ENCODE data around the gene LRP1B. TPM values are rescaled to one million over a fixed set of nuclear protein-coding genes. Genes with fewer than 3 reads are reported as not detected.

Gene LRP1B
- total RNA-seq, 1 donor from 2014 or later, result not detected

DNA sequence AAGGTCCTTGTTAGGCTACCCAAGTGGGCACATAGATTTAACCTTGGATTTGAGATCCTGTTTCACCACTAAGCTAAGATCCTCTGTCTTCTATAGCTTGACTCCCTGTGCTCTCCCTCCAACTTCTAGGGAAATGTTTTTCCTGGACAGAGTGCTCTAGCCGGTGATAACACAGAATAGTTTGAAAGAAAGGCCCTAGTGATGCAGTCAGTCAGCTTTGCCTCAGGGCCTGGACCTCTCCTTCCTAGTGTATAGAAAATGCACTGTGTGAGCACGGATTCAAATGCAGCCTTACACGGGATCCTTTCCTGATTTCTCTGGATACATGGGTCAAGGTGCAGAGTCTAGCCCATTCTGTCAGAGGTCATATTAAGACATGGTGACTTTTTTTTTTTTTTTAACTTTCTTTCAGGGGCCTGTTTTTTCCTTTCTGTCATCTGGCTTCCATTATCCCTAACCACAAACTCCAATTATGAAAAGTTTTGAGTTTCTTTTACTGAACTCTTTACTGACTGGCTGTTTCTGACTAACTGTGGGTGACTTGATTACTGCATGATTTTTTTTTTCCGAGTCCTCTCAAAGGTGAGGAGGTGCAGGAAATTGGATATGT, 122.6 kb downstream of the LRP1B start:
- ATAC-seq (no peak), DNase-seq (ENCODE audit: missing footprints) (no peak)
- intact Hi-C loops (cut with DNase I), result no loop called here

DNA sequence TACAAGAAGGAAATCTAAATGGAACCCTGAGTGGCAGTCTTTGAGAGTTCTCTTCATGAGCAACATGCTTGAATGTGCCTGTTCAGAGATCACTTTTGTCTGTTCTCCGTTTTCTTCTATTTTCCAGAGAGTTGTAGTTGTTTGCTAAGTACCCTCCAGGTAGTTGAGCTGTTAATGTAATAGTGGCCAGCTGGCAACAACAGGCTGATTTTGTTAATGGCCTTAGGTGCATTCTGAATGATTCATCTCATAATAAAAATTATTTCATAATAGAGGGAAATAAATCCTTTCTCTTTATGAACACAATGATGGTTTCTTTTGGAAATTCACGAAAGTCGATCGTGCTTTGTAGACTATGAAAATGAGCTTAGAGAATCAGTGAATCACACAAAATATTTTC, 136.8 kb downstream of the LRP1B start:
- intact Hi-C loops (cut with DNase I), result no loop called here
- DNase-seq (ENCODE audit: missing footprints), result no peak
- no peak for ATAC-seq

DNA sequence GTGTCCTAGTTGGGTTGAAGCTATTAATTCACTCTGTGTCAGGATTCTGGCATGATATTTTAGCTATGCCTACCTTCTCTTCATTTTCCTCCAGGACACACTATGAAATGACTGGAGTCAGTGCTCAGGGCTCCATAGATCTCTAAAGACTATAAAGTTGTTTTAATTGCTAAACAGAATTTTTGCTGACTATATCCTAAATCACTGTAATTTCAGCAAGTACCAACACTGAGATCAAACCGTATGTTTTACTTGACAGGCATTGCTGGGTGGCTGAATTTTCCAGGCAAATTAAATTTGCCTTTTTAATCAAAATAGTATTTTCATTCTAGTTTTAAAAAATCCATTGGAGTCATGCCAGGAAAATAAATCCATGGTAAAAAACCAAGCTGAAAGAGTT, 138.1 kb downstream of the LRP1B start:
- no peak for ATAC-seq

DNA sequence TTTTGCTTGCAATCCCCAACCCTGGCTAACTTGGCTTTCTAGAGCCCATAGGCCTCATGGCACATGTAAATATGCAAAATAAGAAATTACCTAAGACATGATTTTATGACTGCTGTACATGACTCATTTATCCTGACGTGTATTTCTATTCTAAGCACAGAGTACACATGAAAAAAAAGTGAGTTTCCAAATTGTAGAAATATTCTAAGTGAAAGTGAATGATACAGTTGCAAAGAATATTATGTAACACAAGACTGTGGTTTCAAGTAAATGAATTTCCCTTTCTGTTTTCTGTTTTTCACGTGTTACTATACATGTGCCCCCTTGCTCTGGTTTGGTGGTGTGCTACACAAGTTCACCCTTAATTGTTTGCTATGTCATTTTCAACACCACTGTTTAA, 162.4 kb downstream of the LRP1B start:
- no peak for DNase-seq (ENCODE audit: missing footprints)
- ATAC-seq, result no peak
- intact Hi-C loops (cut with DNase I), result no loop called here

More for the DNA sequence above, 138.1 kb downstream of the LRP1B start:
- intact Hi-C loops (cut with DNase I), result no loop called here
- no peak for DNase-seq (ENCODE audit: missing footprints)

DNA sequence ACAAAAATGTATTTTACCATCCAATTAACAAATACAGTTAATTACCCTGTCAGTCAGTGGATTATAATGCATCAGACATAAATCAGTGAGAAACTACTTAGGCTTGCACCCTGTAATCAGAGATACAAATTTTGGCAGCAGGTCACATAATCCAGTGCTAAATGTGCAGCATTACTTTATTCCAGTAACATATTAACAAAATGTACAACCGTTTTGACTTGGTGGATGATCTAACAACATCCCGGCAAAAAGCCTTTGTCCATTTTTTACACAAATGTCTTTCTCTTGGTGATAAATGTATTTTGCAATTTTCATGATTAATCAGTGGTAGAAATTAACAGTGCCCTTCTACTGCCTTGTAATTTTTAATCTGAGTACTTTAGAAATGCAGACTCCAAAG, 162.8 kb downstream of the LRP1B start:
- ATAC-seq, result no peak
- intact Hi-C loops (cut with DNase I), result no loop called here

DNA sequence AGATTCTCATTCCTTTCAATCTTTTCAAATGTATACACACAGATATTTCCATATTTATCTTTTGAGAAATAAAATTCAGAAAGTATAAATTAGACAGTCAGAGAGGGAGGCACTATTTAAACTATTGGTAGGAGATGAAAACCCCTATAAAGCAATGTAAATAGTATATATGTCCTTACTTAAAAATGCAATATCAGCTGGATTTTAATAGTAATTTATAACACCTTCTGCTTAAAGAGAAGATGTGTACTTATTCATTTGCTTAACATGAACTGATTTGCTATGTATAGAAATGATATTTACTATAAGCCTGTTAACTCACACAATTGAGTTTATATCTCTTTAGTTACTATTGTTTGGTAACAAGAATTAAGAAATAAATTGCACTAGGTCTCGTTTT, 163.3 kb downstream of the LRP1B start:
- DNase-seq (ENCODE audit: missing footprints) (no peak), ATAC-seq (no peak)
- intact Hi-C loops (cut with DNase I), result no loop called here

More for the DNA sequence above, 162.8 kb downstream of the LRP1B start:
- no peak for DNase-seq (ENCODE audit: missing footprints)

DNA sequence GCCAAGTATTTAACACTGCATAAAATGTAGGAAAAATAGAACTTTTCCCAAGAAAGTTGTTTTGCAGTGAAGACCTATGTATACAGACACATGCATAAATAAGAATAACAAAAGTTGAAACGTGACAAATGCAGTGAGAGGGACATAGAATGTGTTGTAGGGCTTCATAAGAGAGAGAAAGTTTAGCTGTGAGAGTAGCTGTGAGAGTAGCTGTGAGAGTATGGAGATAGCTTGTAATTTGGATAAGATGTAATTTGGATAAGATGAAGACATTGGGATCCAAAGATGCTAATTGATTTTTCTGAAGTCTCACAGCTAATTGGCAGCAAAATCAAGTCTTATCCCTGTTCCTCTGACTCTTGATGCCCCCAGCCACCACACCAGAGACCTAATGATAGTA, 170.9 kb downstream of the LRP1B start:
- intact Hi-C loops (cut with DNase I), result no loop called here
- ATAC-seq, result no peak

DNA sequence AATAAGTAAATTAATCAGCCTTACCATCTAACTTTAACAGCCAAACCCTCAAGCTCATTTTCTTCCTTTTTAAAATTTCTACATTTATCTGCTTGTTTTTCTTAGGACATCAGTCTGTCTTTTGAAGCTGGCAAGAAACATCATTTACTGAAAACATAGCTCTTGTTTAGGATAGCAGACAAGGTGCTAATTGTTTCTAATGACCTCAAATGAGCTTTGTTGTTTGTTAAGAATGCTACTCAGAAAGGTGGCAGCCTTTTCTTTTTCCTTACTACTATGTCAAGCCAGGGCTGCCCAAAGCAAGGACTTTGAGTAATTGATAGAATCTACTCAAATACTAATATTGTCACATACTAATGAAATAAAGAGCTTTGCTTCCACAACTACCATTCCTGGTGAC, 171.8 kb downstream of the LRP1B start:
- no peak for ATAC-seq
- intact Hi-C loops (cut with DNase I), result no loop called here
- DNase-seq (ENCODE audit: missing footprints), result no peak

More for the DNA sequence above, 170.9 kb downstream of the LRP1B start:
- no peak for DNase-seq (ENCODE audit: missing footprints)

DNA sequence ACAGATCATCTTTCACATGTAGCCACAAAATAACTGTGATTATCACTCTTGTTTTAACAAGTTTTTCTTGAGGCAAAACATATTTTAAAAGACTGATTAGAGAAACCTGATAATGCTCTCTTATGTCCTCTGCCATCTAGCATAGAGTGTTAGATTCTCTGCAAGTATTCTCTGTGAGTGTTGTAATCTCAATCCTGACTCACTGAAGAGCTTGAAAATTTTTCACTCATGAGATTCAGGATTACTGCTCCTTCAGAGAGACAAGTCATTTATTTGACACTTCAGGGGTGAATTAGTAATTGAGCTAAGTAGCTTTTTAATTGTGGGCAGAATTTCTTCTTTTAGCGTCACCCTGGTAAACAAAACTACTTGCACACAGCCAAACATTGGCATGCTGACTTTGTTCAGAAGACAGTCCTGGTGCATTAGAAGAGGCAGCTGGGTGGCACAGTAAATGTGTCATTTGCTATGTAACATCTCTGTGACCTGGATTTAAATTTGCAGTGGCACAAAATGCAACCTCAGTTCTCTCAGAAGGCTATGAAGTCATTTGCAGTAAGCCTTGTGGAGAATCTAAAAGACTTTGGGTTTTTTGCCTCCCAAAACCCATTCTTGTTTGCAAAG, 172.9 kb downstream of the LRP1B start:
- no peak for ATAC-seq
- intact Hi-C loops (cut with DNase I), result no loop called here
- no peak for DNase-seq (ENCODE audit: missing footprints)

DNA sequence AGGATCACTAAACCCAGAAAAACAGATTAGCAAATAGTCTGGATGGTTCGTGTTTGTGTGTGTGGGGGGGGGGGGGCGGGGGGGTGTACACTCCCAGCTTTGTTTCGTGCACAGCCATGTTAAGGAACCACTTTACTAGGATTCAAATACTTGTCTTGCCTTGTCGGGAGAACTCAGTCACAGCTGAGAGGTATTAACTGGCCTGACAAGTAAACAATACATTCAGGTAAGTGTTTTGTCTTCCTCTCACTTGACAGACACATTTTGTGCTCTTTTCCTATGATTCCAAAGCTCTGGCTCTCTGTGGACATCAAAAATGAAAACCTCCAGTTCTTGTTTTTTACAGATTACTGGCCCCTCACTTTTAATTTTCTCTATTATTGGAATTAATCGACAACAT, 173.5 kb downstream of the LRP1B start:
- intact Hi-C loops (cut with DNase I), result no loop called here
- ATAC-seq (no peak), DNase-seq (ENCODE audit: missing footprints) (no peak)

DNA sequence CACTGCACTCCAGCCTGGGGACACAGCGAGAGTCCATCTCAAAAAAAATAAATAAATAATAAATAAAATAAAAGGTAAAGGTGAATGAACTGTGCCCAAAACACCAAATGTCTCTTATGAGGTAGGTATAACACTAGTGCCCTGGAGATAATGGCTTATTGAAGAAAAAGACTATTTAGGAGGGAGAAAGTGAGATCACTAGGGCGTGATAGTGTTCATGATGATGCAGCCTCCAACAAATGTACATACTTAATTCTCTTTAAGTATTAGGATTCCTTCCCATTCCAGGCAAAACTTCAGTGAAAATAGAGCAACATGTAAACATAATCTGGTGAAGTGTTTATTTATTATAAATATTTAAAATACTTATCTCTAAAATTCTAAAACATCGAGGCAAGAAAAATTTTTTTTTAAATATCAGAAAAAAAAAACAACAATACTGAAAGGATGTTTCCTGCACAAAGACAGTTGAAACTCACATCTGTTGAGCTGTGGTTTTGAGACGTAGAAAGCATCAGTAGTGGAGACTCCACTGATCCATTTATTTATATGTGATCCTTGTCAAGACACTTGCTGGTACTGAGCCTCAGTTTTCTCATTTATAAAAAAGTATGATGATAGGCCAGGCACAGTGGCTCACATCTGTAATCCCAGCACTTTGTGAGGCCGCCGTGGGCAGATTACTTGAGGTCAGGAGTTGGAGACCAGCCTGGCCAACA, 183.3 kb downstream of the LRP1B start:
- DNase-seq (ENCODE audit: missing footprints) (no peak), ATAC-seq (no peak)
- intact Hi-C loops (cut with DNase I), result no loop called here

DNA sequence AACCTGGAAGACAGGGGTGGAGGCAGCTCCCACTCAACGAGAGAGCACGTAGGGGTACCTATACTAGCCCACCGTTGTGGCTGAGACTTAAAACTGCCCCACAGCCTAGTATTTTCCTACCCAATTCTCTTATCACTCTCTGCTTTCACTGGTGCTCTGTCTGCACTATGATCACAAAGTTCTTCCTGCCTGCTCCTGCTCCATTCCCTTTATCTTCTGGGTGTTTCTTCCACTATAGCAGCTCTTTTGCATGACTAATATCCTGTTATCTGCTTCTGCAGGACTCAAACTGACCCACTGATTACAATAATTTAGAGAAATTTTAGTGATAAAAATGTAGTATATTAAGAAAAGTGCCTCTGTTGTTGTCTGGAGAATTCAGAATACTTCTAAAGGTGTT, 184.8 kb downstream of the LRP1B start:
- ATAC-seq, result no peak
- DNase-seq (ENCODE audit: missing footprints), result no peak
- intact Hi-C loops (cut with DNase I), result no loop called here

DNA sequence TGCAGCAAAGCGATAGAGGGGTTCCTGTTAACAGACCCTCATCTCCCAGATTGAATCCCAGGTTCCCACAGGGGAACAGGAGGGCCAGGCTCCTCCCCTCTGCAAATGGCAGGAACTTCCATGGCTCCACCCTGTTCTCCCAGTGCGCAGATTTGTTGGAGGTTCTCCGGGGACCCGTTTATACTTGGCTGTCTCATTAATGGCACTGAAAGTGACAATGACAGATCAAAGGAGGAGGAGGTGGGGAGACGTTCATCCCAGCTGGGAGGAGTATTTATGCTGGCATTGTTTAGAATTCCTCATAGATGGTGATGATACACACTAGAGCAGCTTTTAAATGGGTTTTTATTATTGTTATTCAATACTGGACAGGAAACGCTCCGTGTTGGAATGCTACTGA, 186.9 kb downstream of the LRP1B start:
- DNase-seq (ENCODE audit: missing footprints) (no peak), ATAC-seq (no peak)
- intact Hi-C loops (cut with DNase I), result no loop called here

DNA sequence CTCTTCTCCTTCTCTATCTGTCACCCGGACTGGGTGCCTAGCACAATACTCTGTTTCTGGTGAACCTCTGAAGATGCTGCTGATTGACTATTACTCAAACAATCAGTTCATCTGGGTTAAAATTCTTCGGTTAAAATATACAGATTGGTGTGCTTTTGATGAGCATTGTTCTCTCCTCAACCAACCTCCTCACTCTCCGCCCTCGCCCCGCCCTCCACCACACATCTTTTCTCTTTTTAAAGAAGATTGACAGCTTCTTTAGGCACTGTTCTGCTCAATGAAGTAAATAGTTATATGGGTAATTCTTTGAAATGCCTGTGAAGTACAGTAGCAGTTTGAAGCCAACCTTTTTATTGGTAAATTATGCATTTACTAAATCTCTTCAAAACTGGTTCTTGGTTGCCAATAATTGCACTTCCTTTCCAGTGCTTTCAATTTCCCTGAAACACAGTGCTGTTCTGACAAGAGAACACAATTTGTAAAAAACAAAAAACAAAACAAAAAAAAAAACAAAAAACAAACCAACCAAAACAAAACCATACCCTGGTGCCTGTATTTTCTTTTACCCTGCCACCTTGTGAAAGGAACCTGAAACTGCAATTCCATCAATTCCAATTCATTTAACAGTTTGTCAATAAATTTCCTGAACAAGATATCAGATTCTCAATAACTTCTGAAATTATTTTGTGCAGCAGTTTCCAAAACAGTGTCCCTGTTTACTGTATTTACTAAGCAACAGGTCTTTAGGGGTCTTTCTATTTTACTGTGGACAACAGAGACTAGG, 188.6 kb downstream of the LRP1B start:
- intact Hi-C loops (cut with DNase I), result no loop called here
- ATAC-seq, result no peak
- no peak for DNase-seq (ENCODE audit: missing footprints)

DNA sequence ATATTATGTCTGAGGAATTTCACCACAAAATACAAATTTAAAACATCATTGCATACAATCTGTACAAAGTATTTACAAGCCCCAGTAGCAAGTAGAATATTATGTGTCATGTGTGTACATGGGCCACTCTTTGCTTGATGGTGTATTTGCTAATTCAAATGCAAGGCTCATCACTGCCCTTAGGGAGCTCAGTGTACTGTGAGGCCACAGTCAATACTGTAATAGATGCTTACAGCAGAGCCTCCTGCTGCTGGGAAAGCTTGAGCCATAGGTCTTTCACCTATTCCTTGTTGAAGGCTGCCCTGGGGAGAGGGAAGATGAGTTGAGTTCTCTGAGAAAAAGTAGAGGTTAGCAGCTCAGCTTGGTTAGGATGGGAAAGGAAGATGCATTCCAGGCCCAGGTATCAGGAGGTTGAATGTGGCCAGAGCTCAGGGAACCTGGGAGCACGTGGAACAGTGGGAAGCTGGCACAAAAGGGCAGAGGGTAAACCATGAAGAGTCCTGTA, 189.6 kb downstream of the LRP1B start:
- DNase-seq (ENCODE audit: missing footprints) (no peak), ATAC-seq (no peak)
- intact Hi-C loops (cut with DNase I), result no loop called here

DNA sequence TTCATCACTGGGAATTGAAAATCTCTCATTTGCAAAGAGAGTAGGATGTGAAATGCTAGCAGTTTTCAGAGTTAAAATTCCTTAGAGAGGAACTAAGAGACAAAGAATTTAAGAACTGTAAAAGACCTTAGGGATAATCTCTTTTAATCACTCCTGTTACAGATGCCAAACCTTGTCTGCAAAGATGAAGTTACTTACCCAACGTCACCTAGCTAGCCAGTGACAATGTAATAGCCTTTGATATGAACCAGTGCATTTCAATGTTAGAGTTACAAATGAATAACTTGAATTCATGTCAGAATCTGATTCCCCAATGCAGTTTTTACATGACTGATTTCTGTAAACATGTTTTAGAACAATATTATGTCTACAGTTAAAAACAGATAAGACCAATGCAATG, 190.1 kb downstream of the LRP1B start:
- DNase-seq (ENCODE audit: missing footprints) (no peak), ATAC-seq (no peak)
- intact Hi-C loops (cut with DNase I), result no loop called here

DNA sequence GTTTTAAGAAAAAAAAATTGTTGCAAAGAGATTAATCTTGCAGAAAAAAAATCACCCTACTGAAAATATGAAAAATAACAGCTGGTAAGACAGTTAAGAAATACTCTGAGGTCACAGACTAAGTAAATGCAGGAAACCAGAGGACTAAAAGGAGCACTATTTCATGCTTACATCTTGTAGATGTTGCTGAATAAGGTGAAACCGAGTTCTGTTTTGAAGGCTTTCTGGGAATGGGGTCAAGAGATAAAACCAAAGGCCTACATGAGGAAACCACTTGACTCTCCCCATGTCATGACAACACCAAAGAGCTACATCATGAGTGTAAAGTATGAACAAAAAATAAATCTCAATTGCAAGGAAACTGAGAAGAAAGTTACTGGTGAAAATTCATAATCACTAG, 197.6 kb downstream of the LRP1B start:
- DNase-seq (ENCODE audit: missing footprints) (no peak), ATAC-seq (no peak)
- intact Hi-C loops (cut with DNase I), result no loop called here

DNA sequence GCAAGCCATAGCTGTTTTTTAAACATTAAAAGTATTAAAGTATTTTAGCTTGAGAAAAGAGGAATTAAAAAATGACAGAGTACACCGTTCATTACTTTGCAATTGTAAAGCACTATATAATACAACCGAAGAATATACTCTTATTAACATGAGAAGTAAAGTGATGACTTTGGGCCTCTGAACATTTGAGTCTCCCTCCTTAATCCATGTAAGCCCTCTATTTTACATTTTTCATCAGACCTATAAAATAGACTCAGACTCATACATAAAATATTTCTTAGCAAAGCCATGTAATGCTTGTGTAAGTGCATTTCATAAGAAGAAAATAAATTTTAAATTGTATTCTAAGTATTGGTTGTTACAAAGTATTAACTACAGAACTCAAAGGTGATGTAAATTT, 198.6 kb downstream of the LRP1B start:
- intact Hi-C loops (cut with DNase I), result no loop called here
- ATAC-seq, result no peak
- DNase-seq (ENCODE audit: missing footprints), result no peak

DNA sequence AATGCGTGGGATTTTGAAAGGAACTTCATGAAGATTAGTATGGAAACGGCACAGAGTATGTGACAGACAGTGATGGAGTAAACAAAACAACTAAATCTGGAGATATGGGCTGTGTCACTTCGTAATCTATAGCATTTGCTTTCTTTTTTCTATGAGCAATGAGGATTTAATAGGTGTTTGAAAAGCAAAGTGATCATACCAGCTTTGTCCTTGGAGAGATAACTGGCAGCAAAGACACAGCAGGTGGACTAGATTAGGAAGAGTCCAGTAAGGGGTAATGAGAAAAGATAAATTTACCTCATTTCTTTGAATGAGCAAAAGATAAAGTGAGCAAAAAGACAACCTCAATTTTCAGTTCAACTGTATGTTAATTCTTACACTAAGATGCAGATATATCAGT, 199.0 kb downstream of the LRP1B start:
- no peak for ATAC-seq
- DNase-seq (ENCODE audit: missing footprints), result no peak
- intact Hi-C loops (cut with DNase I), result no loop called here

DNA sequence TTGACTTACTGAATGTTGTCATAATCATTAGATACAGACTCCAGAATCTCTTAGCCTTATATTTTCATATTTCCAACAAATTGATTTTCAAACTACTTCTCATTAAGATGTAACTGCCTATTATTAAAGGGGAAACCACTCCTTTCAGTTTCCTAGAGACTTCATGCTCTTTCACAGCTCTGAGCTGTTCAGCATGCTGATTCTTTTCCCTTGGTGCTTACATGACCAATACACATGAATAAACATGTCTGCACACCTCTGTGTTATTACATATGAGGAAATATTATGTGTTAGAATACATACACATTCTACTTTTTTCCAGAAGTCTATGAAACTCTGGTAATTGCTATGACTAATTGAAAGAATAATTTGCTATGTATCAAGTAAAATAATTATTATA, 200.0 kb downstream of the LRP1B start:
- intact Hi-C loops (cut with DNase I), result no loop called here
- ATAC-seq, result no peak
- DNase-seq (ENCODE audit: missing footprints), result no peak
